Right lobe of liver (tissue), 6 donors: Measurements from ENCODE around the gene CERS6. TPM values are rescaled to one million over a fixed set of nuclear protein-coding genes. Genes with fewer than 3 reads are reported as not detected.
A peak's percentile ranks its signal among the peaks of the same experiment; 100 is the strongest.

Source experiments
- ATAC-seq, 4 donors: fragments of 200-7000 bp; cut with Tn5 transposase; one replicate each; pipeline ENCODE4 v1.9.1; 2020; ENCODE audit warnings: mild to moderate bottlenecking in 4 of 4, moderate library complexity in 4 of 4
- DNase-seq, 3 donors: peaks; one replicate each; pipeline ENCODE4 v3.0.0-alpha.2; 2020
- H3K27ac ChIP-seq, 3 donors: fragments of 200-600 bp; one replicate each; pipeline ENCODE4 v1.8.0; 2022
- H3K27me3 ChIP-seq, 2 donors: fragments of 200-600 bp; one replicate each; pipeline ENCODE4 v1.8.0; 2022
- H3K36me3 ChIP-seq, 4 donors: fragments of 200-600 bp; sonication (generic) in 1 of 4; one replicate each; pipeline versions ENCODE4 v1.5.1 to v1.8.0; 2017 to 2022; ENCODE audit warnings: control low read depth in 1 of 4
- H3K4me1 ChIP-seq, 4 donors: fragments of 200-600 bp; sonication (generic) in 1 of 4; one replicate each; pipeline versions ENCODE4 v1.5.1 to v1.8.0; 2017 to 2022; ENCODE audit warnings: control low read depth in 1 of 4
- H3K4me3 ChIP-seq, 3 donors: fragments of 200-600 bp; one replicate each; pipeline ENCODE4 v1.8.0; 2022
- H3K9me3 ChIP-seq, 4 donors: fragments of 200-600 bp; sonication (generic) in 1 of 4; one replicate each; pipeline versions ENCODE4 v1.5.1 to v1.8.0; 2017 to 2022; ENCODE audit warnings: control low read depth in 1 of 4
- CTCF ChIP-seq, 4 donors: fragments of 200-600 bp in 3 of 4; fragments of 450-650 bp in 1 of 4; IDR thresholded peaks; one replicate each; pipeline versions ENCODE4 v1.5.1 to v1.8.0; 2016 to 2022; ENCODE audit warnings: antibody characterized with exemption in 4 of 4, mild to moderate bottlenecking in 2 of 4
- POLR2A ChIP-seq: fragments of 450-650 bp; IDR thresholded peaks from one replicate; pipeline ENCODE4 v1.6.1; 2017; ENCODE audit warnings: antibody characterized with exemption, mild to moderate bottlenecking
- WGBS: methylation state at CpG from one replicate; pipeline ENCODE4 v1.1.6; 2018; ENCODE audit warnings: low coverage, low lambda C conversion rate; ENCODE audit not compliant: insufficient coverage; ENCODE audit errors: missing lambda C conversion rate; 5-methylcytosine and 5-hydroxymethylcytosine counted together
- intact Hi-C, 2 donors: fragments of 100-400 bp; cut with DNase I; formaldehyde crosslinking; loops; one replicate each; pipeline versions ENCODE4 v1.11.2 to v1.14.1; 2022
- total RNA-seq, 6 experiments: library from RNA; depleted of rRNA in 2 of 6; stranded (reverse); fragments of >200 nt in 2 of 6; fragmentation: NEBNext Ultra II Directional in 3 of 6; extraction: Animal tissue kit (Norgen Biotek cat#: 25700) in 3 of 6; gene quantifications; one replicate each; pipeline versions ENCODE4 v1.1.0 to v1.2.4, GENCODE V29; 2016 to 2023
- donor health status: DM: no; HTN: yes; CAD: no.
- donor health status: DM: no; HTN: no; CAD: no.
- donor health status: DM: no; HTN: no; CAD: no.
- donor health status: DM: no; HTN: yes; CAD: no.
- donor health status: DM: no; HTN: yes; CAD: no.

Gene CERS6
- total RNA-seq, 6 experiments from 2014 or later, result 10.4 to 30.1 (median 15.6) TPM

DNA sequence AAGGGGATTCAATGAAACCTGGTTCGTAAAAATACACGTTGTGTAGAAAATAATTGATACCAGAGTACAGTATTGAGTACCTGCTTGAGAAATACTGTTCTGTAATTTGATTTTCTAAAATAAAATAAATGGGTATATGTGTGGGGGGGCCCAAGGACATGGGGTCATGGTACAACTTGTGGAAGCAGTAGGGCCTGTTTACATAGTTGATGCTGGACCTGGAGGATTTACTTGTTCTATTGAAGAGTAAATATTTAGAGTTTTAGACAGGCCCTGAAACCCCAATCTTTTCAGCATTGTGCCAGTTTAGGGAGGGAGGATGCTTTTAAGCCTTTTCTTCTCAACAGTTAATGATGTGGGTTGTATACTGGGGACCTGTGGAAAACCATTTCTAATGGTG, 11.7 kb downstream of the CERS6 start:
- Histone ChIP-seq H3K36me3 (no peaks in the 10 kb centered on the region), H3K4me1 (peaks cover 0 to 36% (median 12%) of the 10 kb centered on the region in 4 donors), H3K4me3 (no peak overlapping the region), H3K27me3 (no peaks in the 10 kb centered on the region), H3K27ac (peak overlapping the region in 1 of 3 donors; percentile 34), H3K9me3 (no peaks in the 10 kb centered on the region)
- TF ChIP-seq POLR2A, result no peak
- TF ChIP-seq CTCF (IDR thresholded peaks at IDR 0.05), result no peak
- WGBS, result 70% methylated on average over 2 of the region's 2 CpGs
- ATAC-seq, result peak; percentile 52 to 79 (median 71)
- intact Hi-C loops, result no loop called here
- no peak for DNase-seq

- Histone ChIP-seq H3K9me3 (no peaks in the 10 kb centered on the region), H3K27ac (peak overlapping the region in 1 of 3 donors; percentile 34)
- intact Hi-C loops, result no loop called here
Observed at GRCh38 chr2:168468354-168468753, 12.3 kb downstream of the CERS6 start.

DNA sequence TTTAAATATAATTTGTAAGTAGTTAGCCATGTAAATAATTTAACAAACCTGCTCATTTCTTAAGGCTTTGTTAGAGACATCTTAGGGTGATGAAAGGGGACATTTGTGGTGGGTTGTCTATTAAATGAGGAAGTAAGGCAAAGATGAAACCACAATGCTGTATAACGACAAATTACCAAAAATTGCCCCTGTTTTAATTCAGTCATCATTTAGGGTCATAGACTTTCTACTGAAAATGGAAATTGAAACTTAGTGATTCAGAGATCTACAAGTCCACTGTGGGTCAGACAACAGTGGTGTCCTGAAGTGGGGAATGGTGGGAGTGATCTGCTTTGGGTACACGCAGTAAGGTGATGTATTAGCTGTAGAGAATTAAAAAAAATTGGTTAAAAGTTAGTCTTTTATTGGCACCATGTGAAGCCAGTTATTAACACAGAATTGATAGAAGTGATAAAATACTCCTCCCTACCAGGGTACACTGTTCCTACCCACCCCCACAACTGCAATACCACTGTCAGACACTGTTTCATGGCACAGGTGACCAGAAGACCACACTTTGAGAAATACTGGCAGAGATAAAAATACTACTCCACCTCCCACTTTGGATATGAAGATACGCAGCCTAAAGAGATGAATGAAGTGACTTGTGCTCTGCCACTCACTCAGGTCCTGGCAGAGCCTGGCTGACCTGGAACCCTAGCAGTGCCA, 13.4 kb downstream of the CERS6 start:
- ATAC-seq, result peak in 1 of 4 donors; percentile 25
- no peaks in the 10 kb centered on the region for H3K27me3 ChIP-seq
- 61% methylated on average over 3 of the region's 3 CpGs for WGBS
- H3K4me1 ChIP-seq, result peaks cover 0 to 38% (median 12%) of the 10 kb centered on the region in 4 donors
- no peaks in the 10 kb centered on the region for H3K9me3 ChIP-seq
- DNase-seq, result no peak
- intact Hi-C loops, result no loop called here
- TF ChIP-seq POLR2A (no peak), CTCF (IDR thresholded peaks at IDR 0.05) (no peak)
- H3K27ac ChIP-seq, result no peak overlapping the region
- H3K4me3 ChIP-seq, result no peak overlapping the region
- H3K36me3 ChIP-seq, result no peaks in the 10 kb centered on the region

More at GRCh38 chr2:168468354-168468753, 12.3 kb downstream of the CERS6 start:
- Histone ChIP-seq H3K27me3 (no peaks in the 10 kb centered on the region), H3K4me1 (peaks cover 0 to 36% (median 12%) of the 10 kb centered on the region in 4 donors), H3K36me3 (no peaks in the 10 kb centered on the region), H3K4me3 (no peak overlapping the region)
- ATAC-seq, result peak; percentile 17 to 63 (median 41)
- DNase-seq, result no peak
- TF ChIP-seq POLR2A (no peak), CTCF (IDR thresholded peaks at IDR 0.05) (no peak)

- TF ChIP-seq CTCF (IDR thresholded peaks at IDR 0.05), result no peak
- Histone ChIP-seq H3K9me3 (no peaks in the 10 kb centered on the region), H3K4me3 (no peak overlapping the region), H3K4me1 (peaks cover 0 to 47% (median 15%) of the 10 kb centered on the region in 4 donors), H3K36me3 (no peaks in the 10 kb centered on the region), H3K27me3 (no peaks in the 10 kb centered on the region), H3K27ac (no peak overlapping the region)
- DNase-seq (no peak), ATAC-seq (no peak)
- WGBS, result 79% methylated on average over 3 of the region's 4 CpGs
- intact Hi-C loops, result no loop called here
Observed at GRCh38 chr2:168470320-168471162, 14.5 kb downstream of the CERS6 start.
